ENCODE measurements around the gene CHORDC1.

DNA sequence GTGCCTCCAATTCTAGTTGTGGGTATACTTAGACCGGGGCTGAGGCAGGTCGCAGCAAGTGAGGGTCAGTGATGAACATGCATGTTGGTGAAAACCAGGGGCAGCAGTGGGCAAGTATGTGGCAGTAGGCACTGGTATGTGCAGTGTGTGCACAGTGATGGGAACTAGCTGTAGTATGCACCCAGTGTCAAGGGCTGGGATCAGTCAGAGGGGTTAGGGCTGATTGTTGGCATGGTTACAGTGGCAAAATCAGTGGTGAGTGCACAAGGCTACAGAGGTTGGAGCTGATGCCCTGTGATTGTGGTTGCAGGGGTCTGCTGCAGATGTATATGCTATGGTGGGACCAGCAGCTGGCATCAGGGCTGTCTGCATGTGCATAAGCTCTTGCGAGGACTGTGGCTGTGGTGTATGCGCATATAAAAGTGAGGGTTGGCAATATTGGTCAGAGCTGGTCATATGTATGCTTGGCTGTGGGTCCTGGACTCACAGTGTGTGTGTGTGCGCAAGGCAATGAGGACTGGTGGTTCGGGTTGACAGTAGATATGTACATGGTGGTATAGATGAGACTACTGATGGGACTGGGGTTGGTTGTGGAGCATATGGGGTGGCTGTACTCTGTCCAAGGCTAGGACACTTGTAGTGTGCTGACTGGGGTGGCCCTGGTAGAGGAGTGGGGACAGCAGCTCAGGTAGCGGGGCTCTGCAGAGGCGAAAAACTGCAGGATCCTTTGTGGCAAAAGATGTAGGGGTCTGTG lies 33.7 kb upstream of the CHORDC1 start:
- TF ChIP-seq, protein P1, sequence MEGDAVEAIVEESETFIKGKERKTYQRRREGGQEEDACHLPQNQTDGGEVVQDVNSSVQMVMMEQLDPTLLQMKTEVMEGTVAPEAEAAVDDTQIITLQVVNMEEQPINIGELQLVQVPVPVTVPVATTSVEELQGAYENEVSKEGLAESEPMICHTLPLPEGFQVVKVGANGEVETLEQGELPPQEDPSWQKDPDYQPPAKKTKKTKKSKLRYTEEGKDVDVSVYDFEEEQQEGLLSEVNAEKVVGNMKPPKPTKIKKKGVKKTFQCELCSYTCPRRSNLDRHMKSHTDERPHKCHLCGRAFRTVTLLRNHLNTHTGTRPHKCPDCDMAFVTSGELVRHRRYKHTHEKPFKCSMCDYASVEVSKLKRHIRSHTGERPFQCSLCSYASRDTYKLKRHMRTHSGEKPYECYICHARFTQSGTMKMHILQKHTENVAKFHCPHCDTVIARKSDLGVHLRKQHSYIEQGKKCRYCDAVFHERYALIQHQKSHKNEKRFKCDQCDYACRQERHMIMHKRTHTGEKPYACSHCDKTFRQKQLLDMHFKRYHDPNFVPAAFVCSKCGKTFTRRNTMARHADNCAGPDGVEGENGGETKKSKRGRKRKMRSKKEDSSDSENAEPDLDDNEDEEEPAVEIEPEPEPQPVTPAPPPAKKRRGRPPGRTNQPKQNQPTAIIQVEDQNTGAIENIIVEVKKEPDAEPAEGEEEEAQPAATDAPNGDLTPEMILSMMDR (conservative IDR thresholded peaks at IDR 0.05), result no peak
- no peak for TF ChIP-seq ZFX (IDR thresholded peaks at IDR 0.05)

Data from C4-2B (cell line).